Adrenal gland (tissue), 12 donors: Measurements from ENCODE around the gene OLFML3. TPM values are rescaled to one million over a fixed set of nuclear protein-coding genes. Genes with fewer than 3 reads are reported as not detected.

Experiments used
- DNase-seq, 7 donors: peaks; one replicate each; pipeline ENCODE4 v3.0.0-alpha.2; 2019 to 2020
- H3K27ac ChIP-seq, 5 donors: fragments of 200-600 bp; sonication (generic) in 4 of 5; 1 replicate in 3 of 5; 2 replicates in 2 of 5; pipeline versions ENCODE4 v1.5.1 to v1.8.0; 2016 to 2020; ENCODE audit warnings: mild to moderate bottlenecking in 1 of 5
- H3K27me3 ChIP-seq: fragments of 200-600 bp; 2 replicates; pipeline ENCODE4 v1.8.0; 2021
- H3K36me3 ChIP-seq, 2 donors: fragments of 200-600 bp; replicated peaks in 1 of 2; 1 replicate in 1 of 2; 2 replicates in 1 of 2; pipeline versions ENCODE4 v1.5.1 to v1.8.0; 2018 to 2022
- H3K4me1 ChIP-seq, 2 donors: fragments of 200-600 bp; replicated peaks in 1 of 2; 1 replicate in 1 of 2; 2 replicates in 1 of 2; pipeline versions ENCODE4 v1.5.1 to v1.8.0; 2018 to 2021
- H3K4me3 ChIP-seq, 4 donors: fragments of 200-600 bp; sonication (generic) in 3 of 4; one replicate each; pipeline ENCODE4 v1.5.1; 2016 to 2018
- H3K9me3 ChIP-seq, 3 donors: fragments of 200-600 bp; sonication (generic) in 1 of 3; replicated peaks in 1 of 3; 1 replicate in 2 of 3; 2 replicates in 1 of 3; pipeline versions ENCODE4 v1.5.1 to v1.8.0; 2016 to 2021
- CTCF ChIP-seq, 6 experiments: fragments of 450-650 bp in 4 of 6; fragments of 200-600 bp in 2 of 6; sonication (generic) in 1 of 6; IDR thresholded peaks; 1 replicate in 5 of 6; 2 replicates in 1 of 6; pipeline versions ENCODE4 v1.5.1 to v1.8.0; 2016 to 2021; ENCODE audit warnings: antibody characterized with exemption in 6 of 6, mild to moderate bottlenecking in 2 of 6, moderate library complexity in 1 of 6
- POLR2A ChIP-seq, 2 donors: fragments of 450-650 bp; IDR thresholded peaks; one replicate each; pipeline ENCODE4 v1.6.1; 2017; ENCODE audit warnings: antibody characterized with exemption in 2 of 2, mild to moderate bottlenecking in 2 of 2, moderate library complexity in 1 of 2
- WGBS, 4 donors: extraction: QIAGEN DNeasy Blood & Tissue Kit in 2 of 4; methylation state at CpG; one replicate each; pipeline versions ENCODE4 v1.1.5 to v1.1.7; 2013 to 2017; 5-methylcytosine and 5-hydroxymethylcytosine counted together
- intact Hi-C, 2 donors: fragments of 100-400 bp; cut with DNase I; formaldehyde crosslinking; loops; one replicate each; pipeline versions ENCODE4 v1.14.1 to v1.15.0; 2022 to 2023
- polyA plus RNA-seq, 3 donors: library from polyadenylated mRNA; stranded (reverse); fragments of 200-250 nt in 2 of 3; fragments of 350-450 nt in 1 of 3; fragmentation: Illumina TruSeq in 1 of 3; extraction: RNeasy Lipid Tissue Mini Kit (QIAGEN cat#74804) in 1 of 3; gene quantifications; one replicate each; pipeline ENCODE4 v1.2.3, GENCODE V29; 2013 to 2014
- total RNA-seq, 9 donors: library from RNA; depleted of rRNA in 4 of 9; stranded (reverse); fragments of >200 nt in 4 of 9; fragments of 120-200 nt in 1 of 9; fragmentation: NEBNext Ultra II Directional in 1 of 9; extraction: Animal tissue kit (Norgen Biotek cat#: 25700) in 1 of 9; gene quantifications; one replicate each; pipeline versions ENCODE4 v1.1.0 to v1.2.4, GENCODE V29; 2013 to 2023
- donor health status: healthy with polysubstance abuse.
- donor health status: Bipolar disorder and iron deficiency.
- donor health status: DM: yes; HTN: yes; CAD: no.
- donor health status: DM: no; HTN: no; CAD: no.
- donor health status: DM: no; HTN: no; CAD: no.
- donor health status: DM: yes; HTN: yes; CAD: no.

The OLFML3 gene
- total and polyA plus RNA-seq, 12 donors, result 13.6 to 99.6 (median 34.0) TPM

DNA sequence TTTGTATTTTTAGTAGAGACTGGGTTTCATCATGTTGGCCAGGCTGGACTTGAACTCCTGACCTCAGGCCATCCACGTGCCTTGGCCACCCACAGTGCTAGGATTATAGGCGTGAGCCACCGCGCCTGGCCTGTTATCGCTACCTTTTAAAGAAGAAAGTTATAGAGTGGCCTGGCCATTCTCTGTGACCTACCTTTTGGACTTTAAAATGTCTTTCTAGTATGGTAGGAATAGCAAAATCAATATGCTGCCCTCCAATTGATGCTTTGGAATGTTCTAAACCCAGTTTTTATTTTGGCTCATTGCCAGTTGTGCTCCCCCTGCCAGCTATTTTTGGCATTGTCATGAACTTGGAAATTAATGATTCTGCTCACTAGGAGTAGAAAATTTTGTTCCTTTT is 30.3 kb upstream of the OLFML3 start:
- WGBS, 4 donors, result 68 to 77% (median 73%) methylated on average over 5 of the region's 5 CpGs
- Histone ChIP-seq H3K36me3 (no peaks in the 10 kb centered on the region), H3K4me3 (no peak overlapping the region), H3K27me3 (no peaks in the 10 kb centered on the region), H3K27ac (peak overlapping the region in 3 of 5 donors; percentile 43 to 61 (median 59)), H3K9me3 (no peaks in the 10 kb centered on the region), H3K4me1 (peaks cover 37 to 51% of the 10 kb centered on the region in 2 donors)
- intact Hi-C loops, result no loop called here
- TF ChIP-seq CTCF (IDR thresholded peaks at IDR 0.05) (peak; percentile 12 to 51 (median 38)), POLR2A (IDR thresholded peaks at IDR 0.05) (no peak)
- DNase-seq, result peak in 2 of 7 donors; percentile 28 to 38

- Histone ChIP-seq H3K9me3 (no peaks in the 10 kb centered on the region), H3K4me3 (no peak overlapping the region), H3K4me1 (peaks cover 37 to 56% of the 10 kb centered on the region in 2 donors), H3K36me3 (peaks cover 0 to 13% of the 10 kb centered on the region in 2 donors), H3K27ac (no peak overlapping the region), H3K27me3 (no peaks in the 10 kb centered on the region)
- TF ChIP-seq POLR2A (IDR thresholded peaks at IDR 0.05) (no peak), CTCF (IDR thresholded peaks at IDR 0.05) (no peak)
- intact Hi-C loops, result no loop called here
- WGBS, 4 donors, result 94 to 98% (median 95%) methylated on average over 1 of the region's 1 CpG
- no peak for DNase-seq
Measured at GRCh38 chr1:113950908-113951307, 28.4 kb upstream of the OLFML3 start.

DNA sequence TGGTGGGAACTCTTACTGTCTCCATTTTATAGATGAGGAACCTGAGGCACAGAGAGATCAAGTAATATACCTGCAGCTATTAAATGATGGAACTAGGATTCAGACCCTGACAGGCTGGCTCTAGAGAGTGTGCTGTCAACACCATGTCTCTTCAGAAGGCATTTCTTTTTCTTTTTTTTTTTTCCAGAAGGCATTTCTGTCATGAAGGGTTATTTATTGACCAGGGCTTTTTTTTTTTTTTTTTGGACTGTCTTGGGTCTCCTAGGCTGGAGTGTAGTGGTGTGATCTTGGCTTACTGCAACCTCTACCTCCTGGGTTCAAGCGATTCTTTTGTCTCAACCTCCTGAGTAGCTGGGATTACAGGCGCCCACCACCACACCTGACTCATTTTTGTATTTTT is 27.6 kb upstream of the OLFML3 start:
- Histone ChIP-seq H3K4me3 (no peak overlapping the region), H3K36me3 (peaks cover 0 to 20% of the 10 kb centered on the region in 2 donors), H3K27ac (no peak overlapping the region), H3K4me1 (peaks cover 33 to 48% of the 10 kb centered on the region in 2 donors), H3K27me3 (no peaks in the 10 kb centered on the region), H3K9me3 (no peaks in the 10 kb centered on the region)
- TF ChIP-seq POLR2A (IDR thresholded peaks at IDR 0.05), result no peak
- no peak for TF ChIP-seq CTCF (IDR thresholded peaks at IDR 0.05)
- WGBS, 4 donors, result 94 to 97% (median 96%) methylated on average over 2 of the region's 2 CpGs
- no peak for DNase-seq
- intact Hi-C loops, result no loop called here

DNA sequence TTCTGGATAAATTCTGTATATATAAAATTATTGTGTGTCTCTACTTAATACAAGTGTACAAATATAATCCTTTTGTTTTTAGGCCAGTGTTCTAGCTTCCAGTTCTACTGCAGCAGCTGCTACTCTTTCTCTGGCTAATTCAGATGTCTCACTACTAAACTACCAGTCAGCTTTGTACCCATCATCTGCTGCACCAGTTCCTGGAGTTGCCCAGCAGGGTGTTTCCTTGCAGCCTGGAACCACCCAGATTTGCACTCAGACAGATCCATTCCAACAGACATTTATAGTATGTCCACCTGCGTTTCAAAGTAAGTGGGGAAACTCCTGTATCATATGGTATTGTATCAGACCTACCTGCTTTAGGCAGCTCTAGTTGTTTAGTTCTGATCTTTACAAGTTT is 21.3 kb upstream of the OLFML3 start:
- Histone ChIP-seq H3K27ac (no peak overlapping the region), H3K27me3 (no peaks in the 10 kb centered on the region), H3K36me3 (peaks cover 0 to 54% of the 10 kb centered on the region in 2 donors), H3K4me3 (no peak overlapping the region), H3K4me1 (peaks cover 0 to 7% of the 10 kb centered on the region in 2 donors), H3K9me3 (no peaks in the 10 kb centered on the region)
- TF ChIP-seq CTCF (IDR thresholded peaks at IDR 0.05) (no peak), POLR2A (IDR thresholded peaks at IDR 0.05) (no peak)
- DNase-seq, result no peak
- 71 to 88% (median 80%) methylated on average over 1 of the region's 1 CpG for WGBS, 4 donors
- intact Hi-C loops, result no loop called here
